NCI-H1092 (cell line): ENCODE results near the gene FICD.

Source experiments
- DNase-seq: peaks from one replicate; lab custom pipeline; 2025; lab: John Stamatoyannopoulos, UW

FICD gene

DNA sequence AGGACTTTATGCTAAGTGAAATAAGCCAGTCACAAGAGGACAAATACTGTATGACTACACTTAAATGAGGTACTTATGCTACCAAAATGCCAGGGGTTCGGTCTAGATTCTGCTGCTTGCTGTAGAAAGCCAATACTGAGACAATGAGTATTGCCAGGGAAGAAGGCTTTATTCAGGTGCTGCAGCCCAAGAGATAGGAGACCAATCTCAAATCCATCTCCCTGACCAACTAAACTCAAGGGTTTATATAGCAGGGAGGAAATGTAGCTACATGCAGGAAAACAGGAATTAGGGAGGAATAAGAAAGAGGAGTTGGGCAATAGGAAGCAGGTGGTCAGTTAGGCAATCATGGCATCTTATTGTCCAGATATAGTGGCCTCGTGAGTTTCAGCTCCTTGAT, 12.2 kb upstream of the FICD start:
- DNase-seq, result no peak

DNA sequence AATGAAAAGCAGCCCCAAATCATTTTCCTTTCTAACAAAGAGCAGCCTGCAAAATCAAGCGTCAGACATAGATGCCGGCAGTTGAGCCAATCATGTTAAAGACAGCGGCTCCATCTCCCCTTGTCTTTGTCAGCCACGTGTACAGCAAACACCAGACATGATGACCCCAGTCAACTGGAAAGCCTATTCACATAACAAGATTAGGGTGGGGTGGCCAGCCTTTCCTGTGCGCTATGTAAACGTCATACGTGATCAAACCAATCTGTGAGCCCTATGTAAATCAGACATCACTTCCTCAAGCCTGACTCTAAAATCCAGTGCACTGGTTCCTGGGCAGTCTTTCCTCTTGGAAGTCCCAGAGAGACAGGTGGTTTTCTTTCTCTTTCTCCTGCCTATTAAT, 9.9 kb upstream of the FICD start:
- DNase-seq, result no peak

DNA sequence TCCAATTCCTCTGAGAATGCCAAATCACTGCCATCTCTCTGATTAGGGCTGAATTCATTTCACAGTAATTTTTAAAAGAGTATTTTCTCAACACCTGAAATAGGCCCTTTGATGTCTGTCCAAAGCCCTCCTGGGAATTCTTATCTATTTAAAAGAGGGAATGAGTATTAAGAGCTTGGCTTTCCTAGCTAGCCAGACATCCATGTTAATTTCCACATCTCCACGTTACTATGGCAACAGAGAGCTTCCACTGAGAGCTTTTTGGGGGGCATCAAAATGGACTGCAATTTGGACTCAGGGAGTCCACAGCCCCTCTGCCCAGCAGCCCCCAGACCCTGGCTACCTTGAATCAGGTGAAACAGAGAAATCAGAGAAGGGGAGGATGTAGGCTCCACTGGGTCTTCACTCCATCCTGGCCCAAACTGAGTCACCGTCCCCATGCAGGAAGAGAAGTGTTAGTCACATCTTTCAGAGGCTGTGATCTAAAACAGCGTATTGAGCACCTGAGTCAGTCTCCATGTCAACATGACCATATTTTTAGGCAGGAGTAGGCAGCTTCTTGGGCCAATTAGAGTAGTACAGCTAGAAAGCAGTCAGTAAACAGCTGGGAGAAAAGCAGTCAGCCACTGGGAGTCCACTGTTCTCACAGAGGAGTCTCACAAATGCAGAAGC, 7.0 kb upstream of the FICD start:
- no peak for DNase-seq

DNA sequence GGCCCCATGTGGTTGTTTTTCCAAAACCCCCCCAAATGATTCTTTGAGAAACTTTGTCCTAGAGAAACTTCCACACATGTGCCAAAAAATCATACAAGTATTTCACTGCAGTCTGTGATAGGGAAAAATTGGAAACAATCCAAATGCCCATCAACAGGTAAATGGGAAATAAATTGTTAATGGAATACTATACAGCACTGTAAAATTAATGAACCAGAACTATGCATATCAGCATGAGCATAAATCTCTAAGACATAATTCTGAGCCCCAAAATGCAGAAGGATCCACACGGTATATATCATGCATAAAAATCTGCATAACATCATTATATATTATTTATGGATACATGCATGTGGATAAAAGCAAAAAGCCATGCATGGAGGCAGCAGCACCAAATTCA, 5.3 kb upstream of the FICD start:
- DNase-seq, result no peak

DNA sequence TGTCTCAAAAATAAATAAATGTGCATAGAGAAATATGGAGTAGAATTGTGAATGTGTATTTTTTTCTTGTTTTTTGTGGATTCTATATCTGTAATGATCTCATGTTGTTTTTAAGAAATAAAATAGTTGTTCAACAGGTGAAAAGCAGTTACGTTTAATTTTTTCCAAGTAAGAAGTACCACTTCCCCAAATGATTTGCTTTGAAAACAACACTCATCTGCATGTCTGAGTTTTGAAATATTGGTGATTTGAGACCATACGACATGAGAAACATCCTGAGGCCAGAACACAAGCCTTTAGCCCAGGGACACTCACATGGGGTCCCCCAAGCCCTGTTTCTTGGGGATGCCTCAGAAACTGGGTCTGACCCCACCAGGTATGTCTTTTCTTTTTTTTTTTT, 4.2 kb upstream of the FICD start:
- DNase-seq, result no peak

DNA sequence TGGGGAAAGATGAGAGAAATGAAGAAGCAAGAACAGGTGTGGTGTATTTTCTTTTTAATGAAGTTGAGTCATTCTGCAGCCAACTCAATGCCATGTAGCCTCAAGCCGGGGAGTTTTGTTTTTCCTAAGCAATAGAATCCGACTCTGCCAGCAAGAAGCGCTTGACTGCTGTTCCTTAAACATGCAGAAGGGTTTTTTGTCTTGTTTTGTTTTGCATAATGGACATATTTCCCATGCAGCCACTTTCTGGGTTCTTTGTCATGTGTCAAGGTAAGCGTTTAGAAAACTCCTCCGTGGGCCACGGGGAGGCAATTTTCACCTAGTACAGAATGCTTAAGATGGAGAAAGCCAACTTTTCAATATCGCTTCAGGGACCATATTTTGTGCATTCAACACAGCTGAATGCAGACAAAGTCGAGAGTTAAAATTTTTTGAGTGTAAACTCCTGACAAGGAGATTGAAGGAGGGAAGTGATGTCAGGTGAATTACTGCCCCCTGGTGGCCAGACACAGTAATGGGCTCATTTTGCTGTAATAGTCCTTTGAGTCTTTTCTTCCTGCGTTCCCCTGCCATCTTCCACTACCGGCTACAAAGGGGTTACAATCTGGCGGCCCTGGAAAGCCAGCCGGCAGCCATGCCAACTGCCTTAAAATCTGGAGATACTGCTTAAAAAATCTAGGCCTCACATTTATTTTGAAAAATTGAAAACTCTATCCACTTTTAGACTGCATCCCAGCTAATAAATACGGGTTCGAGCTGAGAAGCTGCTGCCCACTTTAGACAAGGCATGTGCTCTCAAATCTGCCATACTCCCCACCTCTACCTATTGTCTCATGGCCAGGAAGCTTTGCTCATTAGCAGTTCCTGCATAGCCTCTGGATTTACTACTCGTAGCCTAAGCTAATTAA, 3.2 kb upstream of the FICD start:
- peak; percentile 56 for DNase-seq

DNA sequence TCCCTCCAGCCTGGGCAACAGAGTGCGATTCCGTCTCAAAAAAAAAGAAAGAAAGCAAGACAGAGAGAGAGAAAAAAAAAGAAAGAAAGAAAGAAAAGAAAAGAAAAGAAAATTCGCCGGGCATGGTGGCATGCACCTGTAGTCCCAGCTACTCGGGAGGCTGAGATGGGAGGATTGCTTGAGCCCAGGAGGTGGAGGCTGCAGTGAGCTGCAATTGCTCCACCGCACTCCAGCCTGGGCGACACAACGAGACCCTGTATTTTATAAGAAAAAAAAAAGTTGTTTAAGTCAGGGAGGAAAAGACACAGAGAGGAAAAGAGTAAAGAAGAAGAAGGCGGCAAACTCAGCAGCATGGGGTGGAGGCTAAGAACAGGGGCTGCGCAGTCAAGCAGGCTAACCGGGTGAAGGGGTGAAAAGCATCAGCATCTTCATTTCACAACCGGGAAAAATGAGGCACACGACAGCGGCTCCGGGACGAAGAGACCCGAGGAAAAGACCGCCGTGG, 557 bp upstream of the FICD start:
- no peak for DNase-seq

DNA sequence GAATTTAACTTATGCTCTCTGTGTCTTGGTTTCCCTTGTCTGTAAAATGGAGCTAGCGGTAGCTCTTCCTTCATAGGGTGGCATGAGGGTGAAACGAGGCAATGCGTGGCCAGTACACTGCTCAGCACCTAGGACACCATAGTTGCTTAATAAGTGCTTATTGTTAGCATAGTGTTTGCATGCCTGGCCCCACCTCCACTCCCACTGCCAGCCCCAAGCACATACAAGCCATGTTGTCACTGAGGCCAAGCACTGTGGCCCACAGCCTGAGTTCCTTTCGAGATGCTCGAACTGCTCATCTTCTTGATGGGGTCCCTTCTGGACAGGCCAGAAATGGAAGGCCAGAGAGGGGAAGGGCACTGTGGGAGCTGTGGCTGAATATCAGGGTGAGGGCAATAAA, 839 bp downstream of the FICD start:
- DNase-seq, result no peak

DNA sequence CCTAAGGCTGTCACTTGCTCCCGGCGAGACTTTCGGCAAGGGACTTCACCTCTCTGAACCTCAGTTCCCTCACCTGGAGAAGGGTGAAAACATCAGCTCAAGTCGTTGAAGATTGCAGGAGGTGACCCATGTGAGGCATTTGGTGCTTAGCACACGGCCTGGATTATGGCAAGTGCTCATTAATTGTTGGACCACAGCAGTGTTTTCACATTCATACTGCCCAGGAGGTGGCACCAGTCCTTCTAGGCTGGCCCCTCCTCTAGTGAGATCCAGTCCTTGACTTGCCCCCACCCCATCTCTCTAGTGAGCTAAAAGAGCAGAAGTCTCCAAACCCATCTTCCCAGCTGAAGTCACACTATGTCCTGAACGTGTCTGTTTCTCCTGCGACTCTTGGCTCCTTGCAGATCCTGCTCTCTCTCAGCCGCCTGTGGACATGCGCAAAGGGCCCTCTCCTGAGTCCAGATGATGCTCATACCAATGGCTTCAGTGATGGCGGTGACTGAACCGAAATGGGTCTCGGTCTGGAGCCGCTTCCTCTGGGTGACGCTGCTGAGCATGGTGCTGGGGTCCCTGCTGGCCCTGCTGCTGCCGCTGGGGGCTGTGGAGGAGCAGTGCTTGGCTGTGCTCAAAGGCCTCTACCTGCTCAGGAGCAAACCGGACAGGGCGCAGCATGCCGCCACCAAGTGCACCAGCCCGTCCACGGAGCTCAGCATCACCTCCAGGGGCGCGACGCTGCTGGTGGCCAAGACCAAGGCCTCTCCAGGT, 1.6 kb downstream of the FICD start:
- no peak for DNase-seq

DNA sequence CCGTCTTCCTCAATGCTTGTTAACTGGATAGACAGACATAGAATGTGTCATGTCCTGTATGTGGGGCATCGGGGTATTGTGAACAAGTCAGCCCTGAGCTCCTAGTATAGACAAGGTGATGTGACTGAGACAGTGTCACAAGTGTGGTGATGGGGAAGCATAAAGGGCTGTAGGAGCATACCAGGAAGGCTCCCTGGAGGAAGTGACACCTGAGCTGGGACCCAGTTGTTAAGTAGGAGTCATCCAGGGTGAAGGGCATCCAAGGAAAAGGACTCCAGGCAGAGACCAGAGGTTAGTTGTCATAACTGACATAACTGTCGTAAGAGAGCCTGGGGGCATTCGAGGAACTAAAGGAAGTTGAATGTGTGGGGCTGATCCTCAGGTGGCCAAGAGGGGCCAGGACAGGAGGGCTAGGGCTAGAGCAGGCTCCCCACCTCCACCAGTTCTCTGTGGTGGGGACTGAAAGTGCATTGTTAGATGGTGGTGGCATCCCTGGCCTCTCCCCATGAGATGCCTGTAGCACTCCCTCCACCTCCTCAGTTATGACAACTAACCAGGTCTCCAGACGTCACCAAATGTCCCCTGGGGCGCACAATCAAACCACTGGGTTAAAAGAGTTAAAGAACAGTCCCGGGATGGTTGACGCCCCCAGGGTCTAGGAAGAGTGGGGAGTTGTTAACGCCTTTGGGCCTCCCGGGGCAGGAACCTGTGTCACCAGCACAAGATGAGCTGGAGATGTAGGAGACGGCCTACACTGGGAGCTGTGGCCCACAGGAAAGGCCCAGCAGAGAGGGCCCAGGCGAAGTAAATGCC, 2.4 kb downstream of the FICD start:
- no peak for DNase-seq

DNA sequence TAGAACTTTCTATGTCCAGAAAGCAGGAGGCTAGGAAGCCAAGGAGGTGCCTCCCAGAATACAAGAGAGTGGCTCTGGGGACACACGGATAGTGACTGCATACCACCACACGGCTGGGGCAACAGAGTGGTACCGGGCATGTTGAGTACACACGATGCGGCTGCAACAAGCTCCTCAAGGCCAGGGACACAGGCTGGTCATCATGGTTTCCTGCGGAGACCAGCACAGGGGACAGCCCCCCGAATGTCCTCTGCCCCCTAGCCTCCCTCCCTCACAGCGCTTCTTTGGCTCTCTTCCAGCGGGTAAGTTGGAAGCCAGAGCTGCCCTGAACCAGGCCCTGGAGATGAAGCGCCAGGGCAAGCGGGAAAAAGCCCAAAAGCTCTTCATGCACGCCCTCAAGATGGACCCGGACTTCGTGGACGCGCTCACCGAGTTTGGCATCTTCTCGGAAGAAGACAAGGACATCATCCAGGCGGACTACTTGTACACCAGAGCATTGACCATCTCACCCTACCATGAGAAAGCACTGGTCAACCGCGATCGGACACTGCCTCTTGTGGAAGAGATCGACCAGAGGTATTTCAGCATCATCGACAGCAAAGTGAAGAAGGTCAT, 3.1 kb downstream of the FICD start:
- DNase-seq, result no peak

DNA sequence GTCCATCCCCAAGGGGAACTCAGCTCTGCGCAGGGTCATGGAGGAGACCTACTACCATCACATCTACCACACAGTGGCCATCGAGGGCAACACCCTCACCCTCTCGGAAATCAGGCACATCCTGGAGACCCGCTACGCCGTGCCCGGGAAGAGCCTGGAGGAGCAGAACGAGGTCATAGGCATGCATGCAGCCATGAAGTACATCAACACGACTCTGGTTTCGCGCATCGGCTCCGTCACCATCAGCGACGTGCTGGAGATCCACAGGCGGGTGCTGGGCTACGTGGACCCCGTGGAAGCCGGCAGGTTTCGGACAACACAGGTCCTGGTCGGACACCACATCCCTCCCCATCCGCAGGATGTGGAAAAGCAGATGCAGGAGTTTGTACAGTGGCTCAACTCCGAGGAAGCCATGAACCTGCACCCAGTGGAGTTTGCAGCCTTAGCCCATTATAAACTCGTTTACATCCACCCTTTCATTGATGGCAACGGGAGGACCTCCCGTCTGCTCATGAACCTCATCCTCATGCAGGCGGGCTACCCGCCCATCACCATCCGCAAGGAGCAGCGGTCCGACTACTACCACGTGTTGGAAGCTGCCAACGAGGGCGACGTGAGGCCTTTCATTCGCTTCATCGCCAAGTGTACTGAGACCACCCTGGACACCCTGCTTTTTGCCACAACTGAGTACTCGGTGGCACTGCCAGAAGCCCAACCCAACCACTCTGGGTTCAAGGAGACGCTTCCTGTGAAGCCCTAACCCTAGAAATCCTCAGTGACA, 3.8 kb downstream of the FICD start:
- DNase-seq, result no peak

DNA sequence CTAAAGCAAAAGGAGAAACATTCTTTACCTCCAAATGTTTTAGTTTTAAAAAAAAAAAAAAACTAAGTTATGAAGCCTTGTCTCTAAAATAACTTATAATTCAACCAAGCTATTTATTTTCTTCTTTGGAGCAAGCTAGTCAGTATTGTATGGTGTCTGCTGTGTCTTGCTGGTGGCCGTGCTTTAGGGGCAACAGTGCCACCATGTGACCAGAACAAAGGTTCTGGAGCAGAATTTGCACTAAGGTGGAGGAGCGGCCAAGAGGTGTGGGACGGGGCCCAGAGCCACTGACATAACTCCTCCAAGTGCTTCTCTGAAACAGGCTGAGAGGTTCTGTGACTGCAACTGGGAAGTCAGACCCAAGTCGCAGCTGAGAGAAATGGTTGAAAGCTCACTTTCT, 4.5 kb downstream of the FICD start:
- DNase-seq, result no peak

DNA sequence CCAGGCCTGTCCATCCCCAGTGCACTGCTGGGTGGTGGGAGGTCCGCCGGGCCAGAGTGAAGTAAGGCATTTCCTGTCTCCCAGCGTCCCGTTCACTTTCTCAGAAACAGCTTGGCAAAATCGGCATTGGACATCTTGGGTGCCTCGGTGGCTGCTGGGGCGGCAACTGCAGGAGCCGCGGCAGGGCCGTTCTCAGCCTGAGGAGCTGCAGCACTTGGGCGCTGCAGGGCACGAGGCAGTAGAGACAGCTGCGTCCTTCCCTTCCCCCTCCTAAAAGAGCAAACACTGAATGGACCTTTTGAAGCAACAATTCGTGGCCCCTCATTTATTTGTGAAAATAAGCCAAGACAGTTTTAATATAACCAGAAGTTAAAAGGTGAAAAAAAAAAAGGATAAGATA, 8.3 kb downstream of the FICD start:
- no peak for DNase-seq

DNA sequence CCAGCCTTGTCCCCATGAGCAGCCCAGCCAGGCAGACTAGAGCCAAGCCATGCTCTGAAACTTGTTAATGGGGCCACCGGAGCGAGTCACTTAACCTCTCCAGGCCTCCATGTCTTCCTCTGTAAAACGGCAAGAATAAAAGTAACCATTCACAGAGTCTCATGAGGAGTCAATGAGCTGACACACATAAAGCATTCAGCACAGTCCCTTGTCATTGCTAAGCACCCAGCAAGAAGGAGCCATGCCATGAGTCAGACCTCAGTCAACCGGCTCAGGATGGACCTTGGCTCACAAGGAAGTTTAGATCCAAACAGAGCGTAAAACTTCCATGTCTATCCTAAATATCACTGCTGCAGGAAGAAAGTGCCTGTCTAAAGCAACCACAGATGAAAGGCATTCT, 10.6 kb downstream of the FICD start:
- DNase-seq, result no peak

DNA sequence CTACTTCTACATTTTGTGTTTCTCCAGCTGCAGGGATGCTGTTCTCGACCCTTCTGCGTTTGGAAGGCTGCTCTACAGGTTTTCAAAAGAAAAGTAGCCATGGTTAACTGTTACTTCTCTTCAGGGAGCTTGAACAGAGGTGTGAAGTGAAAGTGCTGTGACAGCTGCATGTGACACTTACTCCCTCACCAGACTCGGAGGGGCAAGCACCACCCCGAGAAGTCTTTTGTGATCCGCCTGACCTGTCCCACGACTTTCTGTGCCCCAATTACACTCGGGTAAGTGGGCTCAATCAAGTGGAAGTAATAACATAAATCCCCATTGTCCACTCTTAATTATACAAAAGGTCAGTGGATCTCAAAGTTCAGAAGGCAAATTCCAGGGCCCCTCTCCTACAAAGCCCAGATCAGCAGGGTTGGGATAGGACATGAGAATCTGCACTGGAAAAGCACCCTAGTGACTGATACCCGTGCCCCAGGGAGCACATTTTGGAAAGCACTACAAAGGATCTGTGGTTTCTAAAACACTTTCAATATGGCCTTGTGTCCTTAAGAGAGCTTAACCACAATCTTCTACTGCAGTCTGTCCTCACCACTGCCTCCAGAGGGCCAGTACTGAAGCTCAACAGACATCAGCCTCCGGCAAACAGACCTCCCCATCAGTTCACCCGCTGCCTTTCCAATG, 11.5 kb downstream of the FICD start:
- no peak for DNase-seq

DNA sequence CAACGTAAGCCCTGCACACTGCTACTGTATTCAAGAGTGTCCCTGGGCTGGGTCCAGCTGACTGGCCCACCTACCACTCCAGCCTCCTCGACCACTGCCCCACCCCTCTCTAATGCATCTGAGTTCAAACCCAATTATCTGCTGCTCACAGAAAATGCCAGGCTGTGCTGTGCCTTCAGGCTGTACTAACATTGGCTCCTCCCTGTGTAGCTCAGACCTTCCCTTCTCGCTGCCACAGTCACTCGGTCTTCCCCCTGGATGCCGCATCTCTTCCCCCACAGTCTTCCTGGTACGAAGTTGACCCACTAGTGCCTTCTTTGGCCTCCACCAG, 12.1 kb downstream of the FICD start:
- DNase-seq, result no peak

DNA sequence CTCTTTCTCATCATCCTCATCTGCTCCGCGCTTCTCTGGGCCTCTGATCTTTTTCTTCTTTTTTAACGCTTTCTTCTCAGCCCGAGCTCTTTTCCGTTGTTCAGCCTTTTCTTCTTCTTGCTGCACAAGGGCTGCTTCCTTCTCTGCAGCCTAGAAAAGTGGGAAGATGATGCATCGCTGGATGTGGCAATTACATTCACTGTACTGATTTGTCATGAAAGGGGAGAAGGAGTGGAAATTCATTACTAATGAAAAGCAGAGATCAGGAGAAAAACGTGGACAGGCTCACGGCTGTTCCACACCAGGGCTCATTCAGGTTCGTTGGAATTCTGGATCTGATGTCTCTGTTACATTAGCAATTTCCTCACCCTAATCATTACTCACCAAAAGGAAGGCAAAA, 15.1 kb downstream of the FICD start:
- no peak for DNase-seq

DNA sequence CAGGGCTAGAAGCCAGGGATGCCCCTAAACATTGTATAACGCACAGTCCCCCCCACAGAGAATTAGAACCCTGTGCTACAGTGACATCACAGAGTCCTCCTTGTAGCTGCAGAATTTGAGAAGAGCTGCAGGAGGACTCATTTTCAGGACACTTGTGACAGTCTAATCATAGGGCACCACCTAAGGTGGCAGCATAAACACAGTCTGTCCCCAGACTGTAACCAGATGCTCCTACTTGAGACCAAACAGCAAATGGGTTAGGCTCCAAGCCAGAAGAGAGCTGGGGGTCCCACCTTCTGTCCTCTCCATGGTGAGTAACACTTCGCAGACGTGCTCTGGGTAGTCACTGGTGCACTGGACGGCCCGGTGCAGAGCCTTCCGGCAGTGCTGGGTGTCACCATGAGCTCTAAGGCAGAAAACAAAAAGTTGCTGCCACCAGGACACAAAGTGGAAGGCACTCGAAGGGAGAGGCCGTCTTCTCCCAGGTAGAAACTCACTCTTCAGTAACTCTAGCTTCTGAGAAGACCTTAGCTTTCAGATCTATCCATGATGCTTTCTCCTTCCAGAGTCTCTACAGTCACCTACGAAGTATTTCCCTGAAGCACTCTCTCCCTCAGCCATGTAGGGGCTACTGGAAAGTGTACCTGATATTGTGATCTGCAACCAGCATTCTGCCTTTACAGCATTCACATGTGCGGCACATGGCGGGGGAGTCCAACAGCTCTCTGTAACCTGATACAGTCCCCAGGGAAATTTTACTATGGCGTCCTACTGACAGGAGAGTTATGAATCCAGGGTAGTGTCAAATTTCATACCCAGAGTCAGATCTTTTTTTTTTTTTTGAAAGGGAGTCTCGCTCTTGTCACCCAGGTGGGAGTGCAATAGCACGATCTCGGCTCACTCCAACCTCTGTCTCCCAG, 17.1 kb downstream of the FICD start:
- DNase-seq, result peak; percentile 17
